ENCODE results near the gene MSX1. TPM values are rescaled to one million over a fixed set of nuclear protein-coding genes. Genes with fewer than 3 reads are reported as not detected.
A peak's percentile ranks its signal among the peaks of the same experiment; 100 is the strongest.

MSX1 gene
- total and polyA plus RNA-seq, 2 experiments from 2014 or later, result 0.61 TPM; not detected in 1

DNA sequence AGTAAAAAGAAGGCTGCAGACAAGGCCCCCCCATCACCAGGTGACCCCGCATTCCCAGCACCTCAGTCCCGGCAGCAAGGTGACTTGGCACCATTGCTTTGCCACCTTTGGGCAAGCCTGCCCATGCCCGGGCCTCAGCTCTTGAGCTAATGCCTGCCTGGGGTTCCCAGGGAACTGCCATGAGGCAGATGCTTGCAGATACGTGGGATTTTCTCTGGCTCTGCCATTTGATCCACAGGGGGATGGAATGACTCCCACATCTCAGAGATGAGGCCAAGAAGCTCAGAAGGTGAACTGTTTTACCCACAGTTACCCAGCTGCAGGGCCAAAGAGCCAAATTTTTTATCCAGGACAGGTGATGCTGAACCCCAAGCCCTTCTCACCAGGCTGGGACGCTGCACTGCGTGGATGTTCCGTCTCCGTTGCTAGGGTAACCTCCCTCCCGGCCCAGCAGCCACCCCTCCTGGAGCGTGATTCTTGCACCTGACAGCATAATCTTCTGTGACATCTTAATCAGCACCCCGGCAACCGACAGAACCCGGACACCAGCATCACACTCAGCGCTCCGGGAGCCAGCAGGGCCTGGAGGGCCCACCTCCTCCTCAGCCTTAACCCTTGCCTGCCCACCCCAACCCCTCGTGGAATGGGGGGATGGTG, 15.7 kb upstream of the MSX1 start:
- Histone ChIP-seq H3K27me3 (ENCODE audit: insufficient read depth) (peaks cover 30% of the 10 kb centered on the region), H3K4me3 (no peak overlapping the region), H3K9me2 (ENCODE audit: insufficient read depth) (no peaks in the 10 kb centered on the region), H3F3A (replicated peaks; ENCODE audit: low read depth) (no peaks in the 10 kb centered on the region), H3K79me2 (replicated peaks; ENCODE audit: insufficient read depth) (no peaks in the 10 kb centered on the region), H3K4me1 (ENCODE audit: insufficient read depth) (no peaks in the 10 kb centered on the region), H3K4me2 (no peak overlapping the region), H3K27ac (ENCODE audit: low read depth) (no peak overlapping the region), H4K20me1 (replicated peaks; ENCODE audit: insufficient read depth) (no peaks in the 10 kb centered on the region; the same call in 1 of the 2 replicates), H3K36me3 (ENCODE audit: insufficient read depth) (no peaks in the 10 kb centered on the region), H2AFZ (no peak overlapping the region)
- Mint-ChIP-seq H3K4me3 (no peak overlapping the region), H3K36me3 (ENCODE audit: low read depth) (no peaks in the 10 kb centered on the region), H3K27ac (no peak overlapping the region), H3K9me3 (no peaks in the 10 kb centered on the region), H3K27me3 (ENCODE audit: insufficient read depth, low read depth, poor library complexity) (peaks cover 23% of the 10 kb centered on the region), H3K4me1 (peaks cover 3% of the 10 kb centered on the region; the same call in 2 of the 3 replicates)
- TF ChIP-seq EZH2phosphoT487 (IDR thresholded peaks at IDR 0.05; ENCODE audit: unreplicated experiment) (no peak), ZNF331 (CRISPR knock-in tag; IDR thresholded peaks at IDR 0.05; ENCODE audit: low read depth) (no peak), CREB1 (CRISPR knock-in tag; IDR thresholded peaks at IDR 0.05; ENCODE audit: low read depth) (no peak), POLR2AphosphoS5 (IDR thresholded peaks at IDR 0.05; ENCODE audit: low read depth) (no peak), EZH2 (IDR thresholded peaks at IDR 0.05; ENCODE audit: low read depth, unreplicated experiment) (no peak), STAT1 (IDR thresholded peaks at IDR 0.05; ENCODE audit: unreplicated experiment) (no peak), ZNF114 (CRISPR knock-in tag; IDR thresholded peaks at IDR 0.05) (no peak), NANOG (IDR thresholded peaks at IDR 0.05; ENCODE audit: borderline replicate concordance) (no peak)
- TF ChIP-seq, protein P1, sequence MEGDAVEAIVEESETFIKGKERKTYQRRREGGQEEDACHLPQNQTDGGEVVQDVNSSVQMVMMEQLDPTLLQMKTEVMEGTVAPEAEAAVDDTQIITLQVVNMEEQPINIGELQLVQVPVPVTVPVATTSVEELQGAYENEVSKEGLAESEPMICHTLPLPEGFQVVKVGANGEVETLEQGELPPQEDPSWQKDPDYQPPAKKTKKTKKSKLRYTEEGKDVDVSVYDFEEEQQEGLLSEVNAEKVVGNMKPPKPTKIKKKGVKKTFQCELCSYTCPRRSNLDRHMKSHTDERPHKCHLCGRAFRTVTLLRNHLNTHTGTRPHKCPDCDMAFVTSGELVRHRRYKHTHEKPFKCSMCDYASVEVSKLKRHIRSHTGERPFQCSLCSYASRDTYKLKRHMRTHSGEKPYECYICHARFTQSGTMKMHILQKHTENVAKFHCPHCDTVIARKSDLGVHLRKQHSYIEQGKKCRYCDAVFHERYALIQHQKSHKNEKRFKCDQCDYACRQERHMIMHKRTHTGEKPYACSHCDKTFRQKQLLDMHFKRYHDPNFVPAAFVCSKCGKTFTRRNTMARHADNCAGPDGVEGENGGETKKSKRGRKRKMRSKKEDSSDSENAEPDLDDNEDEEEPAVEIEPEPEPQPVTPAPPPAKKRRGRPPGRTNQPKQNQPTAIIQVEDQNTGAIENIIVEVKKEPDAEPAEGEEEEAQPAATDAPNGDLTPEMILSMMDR (conservative IDR thresholded peaks at IDR 0.05; ENCODE audit: low read depth in 2 of 2), result no peak
- TF ChIP-seq, protein P2, sequence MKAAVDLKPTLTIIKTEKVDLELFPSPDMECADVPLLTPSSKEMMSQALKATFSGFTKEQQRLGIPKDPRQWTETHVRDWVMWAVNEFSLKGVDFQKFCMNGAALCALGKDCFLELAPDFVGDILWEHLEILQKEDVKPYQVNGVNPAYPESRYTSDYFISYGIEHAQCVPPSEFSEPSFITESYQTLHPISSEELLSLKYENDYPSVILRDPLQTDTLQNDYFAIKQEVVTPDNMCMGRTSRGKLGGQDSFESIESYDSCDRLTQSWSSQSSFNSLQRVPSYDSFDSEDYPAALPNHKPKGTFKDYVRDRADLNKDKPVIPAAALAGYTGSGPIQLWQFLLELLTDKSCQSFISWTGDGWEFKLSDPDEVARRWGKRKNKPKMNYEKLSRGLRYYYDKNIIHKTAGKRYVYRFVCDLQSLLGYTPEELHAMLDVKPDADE (IDR thresholded peaks at IDR 0.05), result no peak
- TF ChIP-seq, protein P3, sequence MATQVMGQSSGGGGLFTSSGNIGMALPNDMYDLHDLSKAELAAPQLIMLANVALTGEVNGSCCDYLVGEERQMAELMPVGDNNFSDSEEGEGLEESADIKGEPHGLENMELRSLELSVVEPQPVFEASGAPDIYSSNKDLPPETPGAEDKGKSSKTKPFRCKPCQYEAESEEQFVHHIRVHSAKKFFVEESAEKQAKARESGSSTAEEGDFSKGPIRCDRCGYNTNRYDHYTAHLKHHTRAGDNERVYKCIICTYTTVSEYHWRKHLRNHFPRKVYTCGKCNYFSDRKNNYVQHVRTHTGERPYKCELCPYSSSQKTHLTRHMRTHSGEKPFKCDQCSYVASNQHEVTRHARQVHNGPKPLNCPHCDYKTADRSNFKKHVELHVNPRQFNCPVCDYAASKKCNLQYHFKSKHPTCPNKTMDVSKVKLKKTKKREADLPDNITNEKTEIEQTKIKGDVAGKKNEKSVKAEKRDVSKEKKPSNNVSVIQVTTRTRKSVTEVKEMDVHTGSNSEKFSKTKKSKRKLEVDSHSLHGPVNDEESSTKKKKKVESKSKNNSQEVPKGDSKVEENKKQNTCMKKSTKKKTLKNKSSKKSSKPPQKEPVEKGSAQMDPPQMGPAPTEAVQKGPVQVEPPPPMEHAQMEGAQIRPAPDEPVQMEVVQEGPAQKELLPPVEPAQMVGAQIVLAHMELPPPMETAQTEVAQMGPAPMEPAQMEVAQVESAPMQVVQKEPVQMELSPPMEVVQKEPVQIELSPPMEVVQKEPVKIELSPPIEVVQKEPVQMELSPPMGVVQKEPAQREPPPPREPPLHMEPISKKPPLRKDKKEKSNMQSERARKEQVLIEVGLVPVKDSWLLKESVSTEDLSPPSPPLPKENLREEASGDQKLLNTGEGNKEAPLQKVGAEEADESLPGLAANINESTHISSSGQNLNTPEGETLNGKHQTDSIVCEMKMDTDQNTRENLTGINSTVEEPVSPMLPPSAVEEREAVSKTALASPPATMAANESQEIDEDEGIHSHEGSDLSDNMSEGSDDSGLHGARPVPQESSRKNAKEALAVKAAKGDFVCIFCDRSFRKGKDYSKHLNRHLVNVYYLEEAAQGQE (IDR thresholded peaks at IDR 0.05; ENCODE audit: unreplicated experiment), result no peak
- ATAC-seq, result peak; percentile 45; the same call in 2 of the 3 replicates
- no peak for DNase-seq (ENCODE audit: low spot score)

Measured in GM23338 (cell line).